Activated CD8-positive, alpha-beta T cell treated with anti-CD3 and anti-CD28 coated beads for 36 hours (primary cell): Measurements from ENCODE around the gene SLC35C1. TPM values are rescaled to one million over a fixed set of nuclear protein-coding genes. Genes with fewer than 3 reads are reported as not detected.
A peak's percentile ranks its signal among the peaks of the same experiment; 100 is the strongest.
"Not testable (repeated sequence)": the region's sequence is repeated elsewhere in the genome, so short reads cannot be mapped to it uniquely, and the experiment has no call there.

Experiments
- ATAC-seq: fragments of 200-7000 bp; cut with Tn5 transposase; one replicate; pipeline ENCODE4 v1.10.0; 2021; ENCODE audit warnings: mild to moderate bottlenecking, moderate library complexity
- CTCF ChIA-PET: fragments of 350-600 bp; sonication (Branson Sonifier 250); formaldehyde crosslinking; loops from one replicate; lab custom pipeline; 2021; ENCODE audit warnings: antibody characterized with exemption; lab: Charles Lee
- POLR2A ChIA-PET: fragments of 350-600 bp; sonication (Branson Sonifier 250); formaldehyde crosslinking; loops from one replicate; lab custom pipeline; 2021; ENCODE audit warnings: antibody characterized with exemption; lab: Charles Lee
- DNase-seq: peaks from one replicate; pipeline ENCODE4 v3.0.0-alpha.2; 2020
- H3K27ac Mint-ChIP-seq: one replicate; pipeline ENCODE4 v1.8.0; 2021; ENCODE audit warnings: mild to moderate bottlenecking, mixed read lengths
- H3K27me3 Mint-ChIP-seq: one replicate; pipeline ENCODE4 v1.8.0; 2021; ENCODE audit warnings: mixed read lengths
- H3K36me3 Mint-ChIP-seq: one replicate; pipeline ENCODE4 v1.8.0; 2021; ENCODE audit warnings: low read depth, mixed read lengths
- H3K4me1 Mint-ChIP-seq: one replicate; pipeline ENCODE4 v1.8.0; 2021; ENCODE audit warnings: low read depth, mixed read lengths
- H3K4me3 Mint-ChIP-seq: one replicate; pipeline ENCODE4 v1.8.0; 2021; ENCODE audit warnings: mild to moderate bottlenecking, moderate library complexity, mixed read lengths
- H3K9me3 Mint-ChIP-seq: one replicate; pipeline ENCODE4 v1.8.0; 2021; ENCODE audit warnings: mixed read lengths
- CTCF ChIP-seq: fragments of 200-600 bp; IDR thresholded peaks from one replicate; pipeline ENCODE4 v1.8.0; 2022; ENCODE audit warnings: antibody characterized with exemption, mild to moderate bottlenecking
- intact Hi-C: fragments of 100-400 bp; cut with micrococcal nuclease; formaldehyde crosslinking; loops from one replicate; pipeline ENCODE4 v1.10.0; 2022
- total RNA-seq, 2 experiments: library from RNA; stranded (reverse); gene quantifications; one replicate each; pipeline ENCODE4 v1.2.3, GENCODE V29; 2021

SLC35C1 gene
- total RNA-seq, 2 experiments from 2014 or later = 9.3 to 9.4 TPM

GRCh38 chr11:45830596-45830995 is 25.6 kb downstream of the SLC35C1 start:
- Mint-ChIP-seq H3K27me3 (peaks cover 10% of the 10 kb centered on the region), H3K36me3 (no peaks in the 10 kb centered on the region), H3K4me1 (peaks cover 13% of the 10 kb centered on the region), H3K27ac (no peak overlapping the region), H3K9me3 (no peaks in the 10 kb centered on the region), H3K4me3 (no peak overlapping the region)
- intact Hi-C loops = no loop called here
- TF ChIP-seq CTCF = no peak
- CTCF ChIA-PET = interaction anchor here (3.3 kb wide), 1 partner anchor 12 kb away, joined by 17 read pairs; no protein-coding TSS in a partner anchor
- no peak for ATAC-seq
- no peak for DNase-seq
- POLR2A ChIA-PET = interaction anchor here (1.2 kb wide), 1 partner anchor 12 kb away, joined by 4 read pairs; no protein-coding TSS in a partner anchor

- no peaks in the 10 kb centered on the region for H3K9me3 Mint-ChIP-seq
- no peak overlapping the region for H3K4me3 Mint-ChIP-seq
- DNase-seq (no peak), ATAC-seq (no peak)
- H3K36me3 Mint-ChIP-seq = no peaks in the 10 kb centered on the region
- peaks cover 13% of the 10 kb centered on the region for H3K4me1 Mint-ChIP-seq
- no peak overlapping the region for H3K27ac Mint-ChIP-seq
- CTCF ChIA-PET = interaction anchor here (2.1 to 2.5 kb wide), 2 partner anchors 9 to 18 kb away, joined by 6 to 18 read pairs; no protein-coding TSS in a partner anchor
- intact Hi-C loops = no loop called here
- POLR2A ChIA-PET = interaction anchor here (0.8 kb wide), 1 partner anchor 20 kb away, joined by 3 read pairs; no protein-coding TSS in a partner anchor
- no peak for TF ChIP-seq CTCF
- peaks cover 10% of the 10 kb centered on the region for H3K27me3 Mint-ChIP-seq
Measured at GRCh38 chr11:45832811-45833441, 28.0 kb downstream of the SLC35C1 start.

GRCh38 chr11:45833761-45834160 is 28.8 kb downstream of the SLC35C1 start:
- H3K36me3 Mint-ChIP-seq = no peaks in the 10 kb centered on the region
- CTCF ChIA-PET = interaction anchor here (1.1 to 2.5 kb wide), 3 partner anchors 9 to 62 kb away, joined by 6 to 18 read pairs (median 9); no protein-coding TSS in a partner anchor
- TF ChIP-seq CTCF = no peak
- H3K27me3 Mint-ChIP-seq = peaks cover 9% of the 10 kb centered on the region
- peak overlapping the region; percentile 18 for H3K4me3 Mint-ChIP-seq
- H3K4me1 Mint-ChIP-seq = peaks cover 13% of the 10 kb centered on the region
- POLR2A ChIA-PET = interaction anchor here (0.8 kb wide), 1 partner anchor 21 kb away, joined by 3 read pairs; no protein-coding TSS in a partner anchor
- DNase-seq (no peak), ATAC-seq (no peak)
- H3K27ac Mint-ChIP-seq = peak overlapping the region; percentile 77
- intact Hi-C loops = no loop called here
- H3K9me3 Mint-ChIP-seq = no peaks in the 10 kb centered on the region

- peak; percentile 96 for ATAC-seq
- DNase-seq = peak; percentile 47
- ChIA-PET CTCF (interaction anchor here (1.1 to 2.5 kb wide), 4 partner anchors 8 to 63 kb away, joined by 3 to 18 read pairs (median 8); no protein-coding TSS in a partner anchor), POLR2A (no interaction called here)
- Mint-ChIP-seq H3K4me1 (peaks cover 13% of the 10 kb centered on the region), H3K36me3 (no peaks in the 10 kb centered on the region), H3K4me3 (peak overlapping the region; percentile 18), H3K27me3 (peaks cover 7% of the 10 kb centered on the region), H3K27ac (peak overlapping the region; percentile 77), H3K9me3 (no peaks in the 10 kb centered on the region)
- no peak for TF ChIP-seq CTCF
- intact Hi-C loops = no loop called here
Measured at GRCh38 chr11:45834298-45834756, 29.4 kb downstream of the SLC35C1 start.

- TF ChIP-seq CTCF = no peak
- ATAC-seq = no peak
- intact Hi-C loops = no loop called here
- no peak overlapping the region for H3K27ac Mint-ChIP-seq
- ChIA-PET CTCF (no interaction called here), POLR2A (no interaction called here)
- no peak for DNase-seq
- no peak overlapping the region for H3K4me3 Mint-ChIP-seq
- H3K4me1 Mint-ChIP-seq = peaks cover 14% of the 10 kb centered on the region
- no peaks in the 10 kb centered on the region for H3K36me3 Mint-ChIP-seq
- H3K9me3 Mint-ChIP-seq = no peaks in the 10 kb centered on the region
- peaks cover 6% of the 10 kb centered on the region for H3K27me3 Mint-ChIP-seq
Measured at GRCh38 chr11:45839204-45839603, 34.3 kb downstream of the SLC35C1 start.

GRCh38 chr11:45840251-45840650 is 35.3 kb downstream of the SLC35C1 start:
- POLR2A ChIA-PET = interaction anchor here (0.6 kb wide), 1 partner anchor 15 kb away, joined by 3 read pairs; no protein-coding TSS in a partner anchor
- intact Hi-C loops, H3K27me3 Mint-ChIP-seq, H3K27ac Mint-ChIP-seq, DNase-seq, CTCF ChIA-PET, H3K4me3 Mint-ChIP-seq, H3K9me3 Mint-ChIP-seq, H3K36me3 Mint-ChIP-seq, H3K4me1 Mint-ChIP-seq, ATAC-seq: not testable (repeated sequence)
